CD4-positive, alpha-beta memory T cell (primary cell): ENCODE results near the gene SH3RF1. TPM values are rescaled to one million over a fixed set of nuclear protein-coding genes. Genes with fewer than 3 reads are reported as not detected.

Experiments
- CTCF ChIA-PET: fragments of 350-600 bp; sonication (Branson Sonifier 250); formaldehyde crosslinking; loops from one replicate; lab custom pipeline; 2021; ENCODE audit warnings: inconsistent platforms; ENCODE audit not compliant: partially characterized antibody; lab: Charles Lee
- POLR2A ChIA-PET: fragments of 350-600 bp; sonication (Branson Sonifier 250); formaldehyde crosslinking; loops from one replicate; lab custom pipeline; 2021; ENCODE audit not compliant: partially characterized antibody; lab: Charles Lee
- DNase-seq, 5 donors: peaks; one replicate each; pipeline versions ENCODE4 v3.0.0 to v3.0.0-alpha.2; 2020 to 2022; ENCODE audit warnings: mixed read lengths in 1 of 5
- H3K27ac ChIP-seq: one replicate; pipeline ENCODE4 v1.7.0; 2013; ENCODE audit warnings: low read depth, low read length
- H3K27me3 ChIP-seq: 2 replicates; pipeline ENCODE4 v1.7.0; 2013; ENCODE audit warnings: mild to moderate bottlenecking, low read length, moderate library complexity; ENCODE audit not compliant: insufficient read depth
- H3K36me3 ChIP-seq: 2 replicates; pipeline ENCODE4 v1.7.0; 2013; ENCODE audit warnings: mild to moderate bottlenecking, low read length, moderate library complexity; ENCODE audit not compliant: insufficient read depth
- H3K4me1 ChIP-seq: 2 replicates; pipeline ENCODE4 v1.7.0; 2013; ENCODE audit warnings: mild to moderate bottlenecking, low read length, moderate library complexity; ENCODE audit not compliant: insufficient read depth
- H3K4me3 ChIP-seq, 2 donors: one replicate each; pipeline ENCODE4 v1.7.0; 2013; ENCODE audit warnings: low read length in 2 of 2, mild to moderate bottlenecking in 1 of 2
- H3K9me3 ChIP-seq, 2 donors: one replicate each; pipeline ENCODE4 v1.7.0; 2013; ENCODE audit warnings: low read length in 2 of 2, control low read depth in 1 of 2; ENCODE audit not compliant: control insufficient read depth in 1 of 2
- H3K27ac Mint-ChIP-seq, 7 donors: one replicate each; pipeline ENCODE4 v1.8.0; 2020 to 2021; ENCODE audit warnings: mixed read lengths in 7 of 7, mild to moderate bottlenecking in 6 of 7, inconsistent platforms in 3 of 7, moderate library complexity in 3 of 7
- H3K27me3 Mint-ChIP-seq, 2 donors: one replicate each; pipeline ENCODE4 v1.8.0; 2020 to 2021; ENCODE audit warnings: mixed read lengths in 2 of 2
- H3K36me3 Mint-ChIP-seq, 2 donors: one replicate each; pipeline ENCODE4 v1.8.0; 2020 to 2021; ENCODE audit warnings: mixed read lengths in 2 of 2, inconsistent platforms in 1 of 2, mild to moderate bottlenecking in 1 of 2
- H3K4me1 Mint-ChIP-seq, 4 donors: one replicate each; pipeline ENCODE4 v1.8.0; 2020 to 2021; ENCODE audit warnings: mixed read lengths in 4 of 4, mild to moderate bottlenecking in 1 of 4
- H3K4me3 Mint-ChIP-seq, 8 donors: one replicate each; pipeline ENCODE4 v1.8.0; 2020 to 2021; ENCODE audit warnings: mixed read lengths in 8 of 8, mild to moderate bottlenecking in 7 of 8, moderate library complexity in 6 of 8, inconsistent platforms in 3 of 8
- H3K9me3 Mint-ChIP-seq, 8 donors: one replicate each; pipeline ENCODE4 v1.8.0; 2020 to 2021; ENCODE audit warnings: mixed read lengths in 8 of 8, mild to moderate bottlenecking in 5 of 8, inconsistent platforms in 3 of 8, moderate library complexity in 1 of 8
- intact Hi-C: fragments of 100-400 bp; cut with micrococcal nuclease; formaldehyde crosslinking; loops from one replicate; pipeline ENCODE4 v1.15.1; 2023
- polyA plus RNA-seq, 2 donors: library from polyadenylated mRNA; unstranded; fragments of 300-500 nt; fragmentation: Illumina TruSeq; gene quantifications; one replicate each; pipeline ENCODE4 v1.2.3, GENCODE V29; 2021
- total RNA-seq, 2 experiments: library from RNA; stranded (reverse); gene quantifications; one replicate each; pipeline ENCODE4 v1.2.3, GENCODE V29; 2021

SH3RF1 gene
- total and polyA plus RNA-seq, 4 experiments from 2014 or later = 0.11 to 0.15 TPM; not detected in 2

GRCh38 chr4:169070071-169070894 is 200.5 kb downstream of the SH3RF1 start:
- Histone ChIP-seq H3K27me3 (no peaks in the 10 kb centered on the region), H3K9me3 (no peaks in the 10 kb centered on the region), H3K27ac (no peak overlapping the region), H3K4me1 (no peaks in the 10 kb centered on the region), H3K4me3 (no peak overlapping the region), H3K36me3 (no peaks in the 10 kb centered on the region)
- H3K4me3 Mint-ChIP-seq = no peak overlapping the region
- CTCF ChIA-PET = no interaction called here
- H3K9me3 Mint-ChIP-seq = no peaks in the 10 kb centered on the region
- intact Hi-C loops = no loop called here
- H3K36me3 Mint-ChIP-seq = no peaks in the 10 kb centered on the region
- H3K27me3 Mint-ChIP-seq = peaks cover 0 to 3% of the 10 kb centered on the region in 2 donors
- H3K27ac Mint-ChIP-seq = no peak overlapping the region
- H3K4me1 Mint-ChIP-seq = peaks cover 0 to 6% (median 4%) of the 10 kb centered on the region in 4 donors
- POLR2A ChIA-PET = no interaction called here
- no peak for DNase-seq

GRCh38 chr4:169068423-169068822 is 202.3 kb downstream of the SH3RF1 start:
- Histone ChIP-seq H3K36me3 (no peaks in the 10 kb centered on the region), H3K9me3 (no peaks in the 10 kb centered on the region), H3K4me3 (no peak overlapping the region), H3K4me1 (no peaks in the 10 kb centered on the region), H3K27ac (no peak overlapping the region), H3K27me3 (no peaks in the 10 kb centered on the region)
- Mint-ChIP-seq H3K4me3 (no peak overlapping the region), H3K27ac (peak overlapping the region in 1 of 7 donors; percentile 57), H3K27me3 (peaks cover 1 to 3% of the 10 kb centered on the region in 2 donors), H3K36me3 (no peaks in the 10 kb centered on the region), H3K9me3 (no peaks in the 10 kb centered on the region), H3K4me1 (peaks cover 0 to 6% (median 4%) of the 10 kb centered on the region in 4 donors)
- no peak for DNase-seq
- POLR2A ChIA-PET = interaction anchor here (0.6 kb wide), 1 partner anchor 144 kb away, joined by 3 read pairs; no protein-coding TSS in a partner anchor
- CTCF ChIA-PET = no interaction called here
- intact Hi-C loops = no loop called here

GRCh38 chr4:169066934-169067333 is 203.8 kb downstream of the SH3RF1 start:
- Histone ChIP-seq H3K36me3 (no peaks in the 10 kb centered on the region), H3K4me1 (no peaks in the 10 kb centered on the region), H3K27ac (no peak overlapping the region), H3K27me3 (no peaks in the 10 kb centered on the region), H3K4me3 (no peak overlapping the region), H3K9me3 (no peaks in the 10 kb centered on the region)
- peaks cover 0 to 6% (median 4%) of the 10 kb centered on the region in 4 donors for H3K4me1 Mint-ChIP-seq
- H3K36me3 Mint-ChIP-seq = no peaks in the 10 kb centered on the region
- H3K27me3 Mint-ChIP-seq = peaks cover 0 to 1% of the 10 kb centered on the region in 2 donors
- no peaks in the 10 kb centered on the region for H3K9me3 Mint-ChIP-seq
- ChIA-PET POLR2A (no interaction called here), CTCF (no interaction called here)
- intact Hi-C loops = no loop called here
- H3K27ac Mint-ChIP-seq = no peak overlapping the region
- no peak for DNase-seq
- no peak overlapping the region for H3K4me3 Mint-ChIP-seq

- no peak overlapping the region for H3K27ac ChIP-seq
- POLR2A ChIA-PET = no interaction called here
- H3K4me1 ChIP-seq = no peaks in the 10 kb centered on the region
- peaks cover under 1 to 5% of the 10 kb centered on the region in 2 donors for H3K27me3 Mint-ChIP-seq
- H3K36me3 Mint-ChIP-seq = no peaks in the 10 kb centered on the region
- H3K4me3 ChIP-seq = no peak overlapping the region
- H3K27me3 ChIP-seq = no peaks in the 10 kb centered on the region
- no peaks in the 10 kb centered on the region for H3K9me3 Mint-ChIP-seq
- intact Hi-C loops = no loop called here
- H3K4me3 Mint-ChIP-seq = no peak overlapping the region
- CTCF ChIA-PET = no interaction called here
- no peak overlapping the region for H3K27ac Mint-ChIP-seq
- H3K9me3 ChIP-seq = no peaks in the 10 kb centered on the region
- peaks cover 0 to 6% (median 5%) of the 10 kb centered on the region in 4 donors for H3K4me1 Mint-ChIP-seq
- no peaks in the 10 kb centered on the region for H3K36me3 ChIP-seq
- no peak for DNase-seq
These were observed 206.5 kb downstream of the SH3RF1 start for GRCh38 chr4:169064296-169064695.

GRCh38 chr4:169063441-169063840 is 207.3 kb downstream of the SH3RF1 start:
- Mint-ChIP-seq H3K27ac (no peak overlapping the region), H3K9me3 (no peaks in the 10 kb centered on the region), H3K4me1 (peaks cover 0 to 5% (median 4%) of the 10 kb centered on the region in 4 donors), H3K36me3 (no peaks in the 10 kb centered on the region), H3K27me3 (peaks cover 2 to 7% of the 10 kb centered on the region in 2 donors), H3K4me3 (no peak overlapping the region)
- H3K27ac ChIP-seq = no peak overlapping the region
- POLR2A ChIA-PET = no interaction called here
- intact Hi-C loops = no loop called here
- CTCF ChIA-PET = no interaction called here
- H3K27me3 ChIP-seq = no peaks in the 10 kb centered on the region
- no peaks in the 10 kb centered on the region for H3K36me3 ChIP-seq
- no peaks in the 10 kb centered on the region for H3K4me1 ChIP-seq
- no peak overlapping the region for H3K4me3 ChIP-seq
- DNase-seq = no peak
- H3K9me3 ChIP-seq = no peaks in the 10 kb centered on the region

- no peaks in the 10 kb centered on the region for H3K9me3 ChIP-seq
- ChIA-PET CTCF (no interaction called here), POLR2A (no interaction called here)
- no peaks in the 10 kb centered on the region for H3K36me3 ChIP-seq
- Mint-ChIP-seq H3K36me3 (no peaks in the 10 kb centered on the region), H3K27ac (no peak overlapping the region), H3K9me3 (no peaks in the 10 kb centered on the region), H3K27me3 (peaks cover 2 to 7% of the 10 kb centered on the region in 2 donors), H3K4me3 (no peak overlapping the region), H3K4me1 (peaks cover 0 to 2% (median 0%) of the 10 kb centered on the region in 4 donors)
- intact Hi-C loops = no loop called here
- no peak overlapping the region for H3K4me3 ChIP-seq
- H3K27me3 ChIP-seq = no peaks in the 10 kb centered on the region
- H3K27ac ChIP-seq = no peak overlapping the region
- no peaks in the 10 kb centered on the region for H3K4me1 ChIP-seq
- no peak for DNase-seq
These were observed 207.9 kb downstream of the SH3RF1 start for GRCh38 chr4:169062897-169063244.

- Mint-ChIP-seq H3K36me3 (no peaks in the 10 kb centered on the region), H3K4me3 (no peak overlapping the region), H3K9me3 (no peaks in the 10 kb centered on the region), H3K27ac (no peak overlapping the region), H3K27me3 (peaks cover 3 to 7% of the 10 kb centered on the region in 2 donors), H3K4me1 (peaks cover 0 to 2% (median 0%) of the 10 kb centered on the region in 4 donors)
- H3K4me1 ChIP-seq = no peaks in the 10 kb centered on the region
- no peak overlapping the region for H3K27ac ChIP-seq
- H3K4me3 ChIP-seq = no peak overlapping the region
- ChIA-PET CTCF (no interaction called here), POLR2A (no interaction called here)
- DNase-seq = no peak
- no peaks in the 10 kb centered on the region for H3K36me3 ChIP-seq
- H3K27me3 ChIP-seq = no peaks in the 10 kb centered on the region
- intact Hi-C loops = no loop called here
- H3K9me3 ChIP-seq = no peaks in the 10 kb centered on the region
These were observed 209.4 kb downstream of the SH3RF1 start for GRCh38 chr4:169061386-169061785.
